Dendritic cell treated with granulocyte-macrophage colony-stimulating factor and Interleukin-4, amounts not matched to agents 40 ng/mL and 50 ng/mL, for 4 days (primary cell): ENCODE data around the gene PARD3.

Source experiments
- H3K27ac Mint-ChIP-seq: one replicate; pipeline ENCODE4 v1.8.0; 2022; ENCODE audit warnings: mild to moderate bottlenecking, mixed read lengths
- H3K27me3 Mint-ChIP-seq: one replicate; pipeline ENCODE4 v1.8.0; 2022; ENCODE audit warnings: mild to moderate bottlenecking, mixed read lengths
- H3K36me3 Mint-ChIP-seq: one replicate; pipeline ENCODE4 v1.8.0; 2022; ENCODE audit warnings: low read depth, mixed read lengths
- H3K4me1 Mint-ChIP-seq: one replicate; pipeline ENCODE4 v1.8.0; 2022; ENCODE audit warnings: low read depth, mixed read lengths
- H3K4me3 Mint-ChIP-seq: one replicate; pipeline ENCODE4 v1.8.0; 2022; ENCODE audit warnings: mild to moderate bottlenecking, moderate library complexity, mixed read lengths
- H3K9me3 Mint-ChIP-seq: one replicate; pipeline ENCODE4 v1.8.0; 2022; ENCODE audit warnings: mixed read lengths
- intact Hi-C: fragments of 100-400 bp; cut with micrococcal nuclease; formaldehyde crosslinking; loops from one replicate; pipeline ENCODE4 v1.15.0; 2022

PARD3 gene

DNA sequence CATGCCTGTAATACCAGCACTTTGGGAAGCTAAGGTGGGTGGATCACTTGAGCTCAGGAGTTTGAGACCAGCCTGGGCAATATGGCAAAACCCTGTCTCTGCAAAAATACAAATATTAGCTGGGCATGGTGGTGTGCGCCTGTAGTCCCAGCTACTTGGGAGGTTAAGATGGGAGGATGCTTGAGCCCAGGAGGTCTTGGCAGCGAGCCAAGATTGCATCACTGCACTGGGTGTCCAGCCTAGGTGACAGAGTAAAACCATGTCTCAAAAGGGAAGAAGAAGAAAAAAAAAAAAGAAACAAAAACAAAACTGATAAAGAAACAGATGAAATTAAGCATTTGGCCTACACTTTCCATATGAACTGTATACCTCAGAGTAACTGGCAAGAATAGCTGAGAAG, 319.2 kb downstream of the PARD3 start:
- Mint-ChIP-seq H3K4me3 (no peak overlapping the region), H3K9me3 (no peaks in the 10 kb centered on the region), H3K27ac (no peak overlapping the region), H3K4me1 (no peaks in the 10 kb centered on the region), H3K27me3 (no peaks in the 10 kb centered on the region), H3K36me3 (no peaks in the 10 kb centered on the region)
- intact Hi-C loops, result no loop called here

- Mint-ChIP-seq H3K9me3 (no peaks in the 10 kb centered on the region), H3K27me3 (no peaks in the 10 kb centered on the region), H3K4me3 (no peak overlapping the region), H3K27ac (no peak overlapping the region), H3K36me3 (no peaks in the 10 kb centered on the region), H3K4me1 (no peaks in the 10 kb centered on the region)
- intact Hi-C loops, result no loop called here
These were observed 321.1 kb downstream of the PARD3 start for GRCh38 chr10:34494012-34494411.

DNA sequence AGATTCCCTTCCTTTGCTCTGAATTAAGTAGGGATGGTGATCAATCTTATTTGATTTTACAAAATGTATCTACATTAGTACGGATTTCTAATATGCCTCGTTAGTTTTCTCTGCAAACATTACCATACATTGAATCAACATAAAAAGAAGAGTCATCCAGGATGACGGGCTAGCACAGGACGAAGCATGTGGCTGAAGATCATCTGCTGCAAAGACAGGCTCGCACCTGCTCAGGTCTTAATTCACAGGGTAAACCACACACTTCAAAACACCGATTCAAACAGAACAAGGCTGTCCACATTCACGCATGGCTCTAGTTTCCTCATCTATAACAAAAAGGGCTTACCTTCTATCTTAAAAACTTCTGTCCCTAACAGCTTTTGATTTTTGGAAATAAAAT, 323.0 kb downstream of the PARD3 start:
- Mint-ChIP-seq H3K4me3 (no peak overlapping the region), H3K9me3 (no peaks in the 10 kb centered on the region), H3K27ac (no peak overlapping the region), H3K27me3 (no peaks in the 10 kb centered on the region), H3K4me1 (no peaks in the 10 kb centered on the region), H3K36me3 (no peaks in the 10 kb centered on the region)
- intact Hi-C loops, result no loop called here

DNA sequence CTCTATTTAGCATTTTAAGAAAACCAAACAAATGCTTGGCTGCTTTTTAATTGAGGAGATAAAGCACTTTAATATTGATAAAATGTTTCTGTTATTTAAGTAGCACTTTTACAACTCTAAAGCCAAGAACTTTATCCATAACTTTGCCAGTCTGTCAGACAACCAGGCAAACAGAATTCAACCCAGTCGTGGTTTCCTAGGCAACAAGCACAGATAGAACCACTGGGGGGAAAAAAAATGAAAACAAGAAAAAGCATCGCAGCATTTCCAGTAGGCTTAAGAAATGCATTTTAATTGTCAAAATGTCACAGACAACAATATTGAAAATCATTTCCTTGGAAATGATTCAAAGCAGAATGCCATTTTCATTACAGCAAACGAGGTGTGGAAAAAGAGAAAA, 323.4 kb downstream of the PARD3 start:
- intact Hi-C loops, result no loop called here
- H3K4me1 Mint-ChIP-seq, result no peaks in the 10 kb centered on the region
- H3K9me3 Mint-ChIP-seq, result no peaks in the 10 kb centered on the region
- H3K27ac Mint-ChIP-seq, result no peak overlapping the region
- no peaks in the 10 kb centered on the region for H3K36me3 Mint-ChIP-seq
- no peaks in the 10 kb centered on the region for H3K27me3 Mint-ChIP-seq
- no peak overlapping the region for H3K4me3 Mint-ChIP-seq

- Mint-ChIP-seq H3K4me3 (no peak overlapping the region), H3K27me3 (no peaks in the 10 kb centered on the region), H3K4me1 (no peaks in the 10 kb centered on the region), H3K36me3 (no peaks in the 10 kb centered on the region), H3K9me3 (no peaks in the 10 kb centered on the region), H3K27ac (no peak overlapping the region)
- intact Hi-C loops, result no loop called here
These were observed 324.9 kb downstream of the PARD3 start for GRCh38 chr10:34489973-34490745.

DNA sequence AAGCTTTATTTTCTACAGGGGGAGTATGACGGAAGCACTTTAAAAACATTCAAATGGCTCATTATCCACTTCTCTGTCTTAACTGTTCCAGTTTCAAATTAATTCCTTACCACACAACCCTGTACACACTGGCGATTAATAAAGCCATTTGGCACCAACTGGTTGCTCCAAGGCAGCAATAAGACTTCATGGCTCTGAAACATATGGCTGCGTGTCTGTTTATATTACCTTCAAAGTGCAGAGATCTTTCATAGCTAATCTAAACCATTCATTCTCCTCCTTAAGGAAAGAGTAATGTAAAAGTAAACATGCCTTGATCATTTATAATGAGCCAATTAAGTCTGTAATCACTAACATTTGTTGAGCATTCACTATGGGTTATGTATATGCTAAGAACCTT, 325.7 kb downstream of the PARD3 start:
- no peaks in the 10 kb centered on the region for H3K4me1 Mint-ChIP-seq
- no peaks in the 10 kb centered on the region for H3K9me3 Mint-ChIP-seq
- intact Hi-C loops, result no loop called here
- no peak overlapping the region for H3K4me3 Mint-ChIP-seq
- no peaks in the 10 kb centered on the region for H3K27me3 Mint-ChIP-seq
- no peak overlapping the region for H3K27ac Mint-ChIP-seq
- no peaks in the 10 kb centered on the region for H3K36me3 Mint-ChIP-seq

- Mint-ChIP-seq H3K9me3 (no peaks in the 10 kb centered on the region), H3K27me3 (no peaks in the 10 kb centered on the region), H3K4me1 (no peaks in the 10 kb centered on the region), H3K4me3 (no peak overlapping the region), H3K27ac (no peak overlapping the region), H3K36me3 (no peaks in the 10 kb centered on the region)
- intact Hi-C loops, result no loop called here
These were observed 326.5 kb downstream of the PARD3 start for GRCh38 chr10:34488476-34489130.

DNA sequence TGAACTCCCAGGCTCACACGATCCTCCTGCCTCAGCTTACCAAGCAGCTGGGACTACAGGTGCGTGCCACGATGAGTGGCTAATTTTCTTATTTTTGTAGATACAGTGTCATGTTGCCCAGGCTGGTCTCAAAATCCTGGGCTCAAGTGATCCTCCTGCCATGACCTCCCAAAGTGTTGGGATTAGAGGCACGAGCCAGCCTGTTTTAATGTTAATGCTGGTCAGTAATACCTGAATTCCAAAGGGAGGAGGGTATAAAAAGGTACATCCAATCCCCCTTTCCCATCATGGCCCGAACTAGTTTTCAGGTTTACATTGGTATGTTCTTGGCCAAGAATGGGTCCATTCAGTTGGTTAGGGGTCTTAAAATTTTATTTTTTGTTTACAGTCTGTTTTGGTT, 329.1 kb downstream of the PARD3 start:
- Mint-ChIP-seq H3K27ac (no peak overlapping the region), H3K9me3 (no peaks in the 10 kb centered on the region), H3K36me3 (no peaks in the 10 kb centered on the region), H3K4me1 (no peaks in the 10 kb centered on the region), H3K4me3 (no peak overlapping the region), H3K27me3 (no peaks in the 10 kb centered on the region)
- intact Hi-C loops, result no loop called here

DNA sequence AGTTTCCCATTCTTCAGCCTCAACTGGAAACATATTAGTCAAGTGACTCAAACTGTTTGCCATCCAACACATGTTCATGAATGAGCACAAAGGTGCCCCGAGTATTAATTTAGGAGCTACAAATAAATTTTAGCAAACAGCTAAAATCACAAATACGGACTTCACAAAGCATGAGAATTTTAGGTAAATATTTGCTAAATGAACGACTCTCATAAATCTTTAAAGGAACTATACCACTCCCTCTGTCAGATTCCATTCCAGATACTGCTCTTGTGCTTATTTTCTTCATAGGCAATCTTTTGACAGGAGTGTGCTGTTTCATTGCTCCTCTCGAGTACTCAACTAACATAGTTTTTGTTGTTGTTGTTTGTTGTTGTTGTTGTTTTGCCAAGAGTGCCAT, 330.9 kb downstream of the PARD3 start:
- Mint-ChIP-seq H3K4me1 (no peaks in the 10 kb centered on the region), H3K36me3 (no peaks in the 10 kb centered on the region), H3K9me3 (no peaks in the 10 kb centered on the region), H3K27me3 (no peaks in the 10 kb centered on the region), H3K27ac (no peak overlapping the region), H3K4me3 (no peak overlapping the region)
- intact Hi-C loops, result no loop called here

GRCh38 chr10:34480345-34480744, 334.8 kb downstream of the PARD3 start:
- intact Hi-C loops, result no loop called here
- no peak overlapping the region for H3K27ac Mint-ChIP-seq
- H3K4me3 Mint-ChIP-seq, result no peak overlapping the region
- no peaks in the 10 kb centered on the region for H3K9me3 Mint-ChIP-seq
- no peaks in the 10 kb centered on the region for H3K36me3 Mint-ChIP-seq
- H3K4me1 Mint-ChIP-seq, result no peaks in the 10 kb centered on the region
- no peaks in the 10 kb centered on the region for H3K27me3 Mint-ChIP-seq

- no peaks in the 10 kb centered on the region for H3K9me3 Mint-ChIP-seq
- H3K4me1 Mint-ChIP-seq, result no peaks in the 10 kb centered on the region
- intact Hi-C loops, result no loop called here
- H3K36me3 Mint-ChIP-seq, result no peaks in the 10 kb centered on the region
- no peaks in the 10 kb centered on the region for H3K27me3 Mint-ChIP-seq
- H3K27ac Mint-ChIP-seq, result no peak overlapping the region
- no peak overlapping the region for H3K4me3 Mint-ChIP-seq
These were observed 335.4 kb downstream of the PARD3 start for GRCh38 chr10:34479520-34480179.

- H3K9me3 Mint-ChIP-seq, result no peaks in the 10 kb centered on the region
- no peaks in the 10 kb centered on the region for H3K4me1 Mint-ChIP-seq
- no peaks in the 10 kb centered on the region for H3K36me3 Mint-ChIP-seq
- intact Hi-C loops, result no loop called here
- H3K4me3 Mint-ChIP-seq, result no peak overlapping the region
- H3K27me3 Mint-ChIP-seq, result no peaks in the 10 kb centered on the region
- no peak overlapping the region for H3K27ac Mint-ChIP-seq
These were observed 337.8 kb downstream of the PARD3 start for GRCh38 chr10:34477249-34477648.

GRCh38 chr10:34476608-34477007, 338.5 kb downstream of the PARD3 start:
- Mint-ChIP-seq H3K27me3 (no peaks in the 10 kb centered on the region), H3K4me1 (no peaks in the 10 kb centered on the region), H3K4me3 (no peak overlapping the region), H3K27ac (no peak overlapping the region), H3K9me3 (no peaks in the 10 kb centered on the region), H3K36me3 (no peaks in the 10 kb centered on the region)
- intact Hi-C loops, result no loop called here

GRCh38 chr10:34475786-34476185, 339.3 kb downstream of the PARD3 start:
- H3K4me1 Mint-ChIP-seq, result no peaks in the 10 kb centered on the region
- no peak overlapping the region for H3K4me3 Mint-ChIP-seq
- intact Hi-C loops, result no loop called here
- H3K27ac Mint-ChIP-seq, result no peak overlapping the region
- H3K9me3 Mint-ChIP-seq, result no peaks in the 10 kb centered on the region
- no peaks in the 10 kb centered on the region for H3K36me3 Mint-ChIP-seq
- no peaks in the 10 kb centered on the region for H3K27me3 Mint-ChIP-seq
